ENCODE data around the gene FETUB.
"Not testable (repeated sequence)": the region's sequence is repeated elsewhere in the genome, so short reads cannot be mapped to it uniquely, and the experiment has no call there.

Gene FETUB

GRCh38 chr3:186613637-186614265 is 26.4 kb upstream of the FETUB start:
- DNase-seq (ENCODE audit: low spot score): no peak

DNA sequence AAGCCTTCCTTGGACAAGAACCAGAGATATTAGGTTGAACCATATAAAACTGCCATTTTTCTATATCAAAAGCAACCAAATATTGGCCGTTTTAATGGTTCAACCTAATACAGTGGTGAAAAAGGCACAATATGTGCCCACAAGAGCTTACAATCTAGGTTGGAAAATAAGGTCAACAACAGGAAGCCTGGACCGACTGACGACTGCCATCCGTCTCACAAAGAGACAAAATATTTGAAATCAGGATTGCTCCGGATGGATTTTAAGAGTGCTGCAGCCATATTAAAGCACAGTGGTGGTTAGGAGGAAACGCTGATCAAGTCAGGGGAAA is 26.0 kb upstream of the FETUB start:
- DNase-seq (ENCODE audit: low spot score): no peak

DNA sequence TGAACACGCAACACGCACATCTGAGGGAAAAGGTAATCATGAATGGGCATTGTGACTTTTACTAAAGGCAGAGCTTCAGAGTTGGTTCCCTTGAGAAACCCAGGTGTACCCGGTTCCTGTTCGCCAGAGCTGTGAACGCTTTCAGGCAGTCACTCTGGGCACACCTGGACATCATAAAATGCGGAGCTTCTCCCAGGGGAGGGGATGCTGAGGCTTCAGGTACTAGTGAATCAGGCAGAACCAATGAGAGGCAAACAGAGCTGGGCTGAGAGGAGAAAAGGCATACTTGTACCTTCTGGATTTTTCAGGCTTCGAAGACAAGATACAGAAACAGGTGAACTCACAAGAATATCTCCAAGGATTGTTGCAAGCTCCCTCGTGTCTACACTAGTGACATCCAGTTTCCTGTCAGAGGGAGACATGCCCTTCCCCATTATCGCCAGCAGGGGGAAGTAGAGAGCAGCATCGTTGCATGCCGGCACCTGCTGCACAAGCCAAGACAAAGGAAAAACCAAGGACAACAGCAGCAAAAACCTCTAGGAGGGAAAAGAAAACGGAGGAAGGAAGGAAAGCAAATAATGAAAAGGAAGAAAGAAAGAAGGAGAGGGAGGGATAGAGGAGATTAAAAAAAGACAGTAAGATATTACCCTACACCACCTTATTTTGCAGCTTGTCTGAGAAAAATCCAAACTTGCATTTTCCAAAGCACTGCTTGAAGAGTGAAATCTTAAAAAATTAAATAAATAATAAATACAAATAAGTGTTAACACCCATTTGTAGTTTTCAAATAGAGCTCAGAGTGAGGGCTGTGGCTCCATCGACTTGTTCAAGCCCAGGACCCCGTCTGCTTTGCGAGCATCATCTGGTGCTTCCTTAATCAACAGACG is 25.4 kb upstream of the FETUB start:
- DNase-seq (ENCODE audit: low spot score): peak; percentile 84

- DNase-seq (ENCODE audit: low spot score): no peak
These were observed 23.9 kb upstream of the FETUB start for GRCh38 chr3:186616299-186616617.

DNA sequence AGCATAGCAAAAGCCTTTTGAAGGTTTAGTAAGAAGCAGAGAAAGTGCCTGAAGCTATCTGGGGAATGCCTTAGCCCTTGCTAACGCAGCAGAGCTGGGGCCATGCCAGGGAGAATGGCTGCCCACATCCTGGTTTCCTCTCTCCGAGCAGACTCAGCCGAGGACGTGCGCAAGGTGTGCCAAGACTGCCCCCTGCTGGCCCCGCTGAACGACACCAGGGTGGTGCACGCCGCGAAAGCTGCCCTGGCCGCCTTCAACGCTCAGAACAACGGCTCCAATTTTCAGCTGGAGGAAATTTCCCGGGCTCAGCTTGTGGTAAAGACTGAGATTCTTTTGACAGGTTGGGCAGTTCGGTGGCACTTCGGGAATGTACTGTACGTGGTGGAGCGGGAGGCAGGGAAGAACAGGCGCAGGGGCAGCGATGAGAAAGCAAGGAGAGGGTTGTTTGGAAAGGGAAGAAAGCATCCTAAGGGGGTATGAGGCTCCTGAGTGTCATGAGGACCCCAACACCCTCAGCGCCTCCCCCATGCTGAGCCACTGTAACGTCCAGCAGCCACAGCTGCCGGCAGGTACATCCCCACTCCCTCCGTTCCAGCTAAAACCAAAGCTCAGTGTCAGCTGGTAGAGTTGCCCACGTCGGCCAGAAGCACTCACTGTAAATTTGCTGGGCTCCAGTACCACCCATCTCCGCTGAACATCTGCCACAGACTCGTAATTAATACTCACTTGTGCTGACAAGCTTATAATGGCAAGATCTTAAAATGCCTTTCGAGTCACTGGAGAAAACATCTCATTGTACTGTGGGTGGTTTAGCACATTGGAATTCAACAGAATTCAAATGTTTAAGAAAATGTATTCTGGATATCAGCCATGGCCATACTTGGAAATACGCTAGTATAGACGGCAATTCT is 22.9 kb upstream of the FETUB start:
- peak; percentile 77 for DNase-seq (ENCODE audit: low spot score)

DNA sequence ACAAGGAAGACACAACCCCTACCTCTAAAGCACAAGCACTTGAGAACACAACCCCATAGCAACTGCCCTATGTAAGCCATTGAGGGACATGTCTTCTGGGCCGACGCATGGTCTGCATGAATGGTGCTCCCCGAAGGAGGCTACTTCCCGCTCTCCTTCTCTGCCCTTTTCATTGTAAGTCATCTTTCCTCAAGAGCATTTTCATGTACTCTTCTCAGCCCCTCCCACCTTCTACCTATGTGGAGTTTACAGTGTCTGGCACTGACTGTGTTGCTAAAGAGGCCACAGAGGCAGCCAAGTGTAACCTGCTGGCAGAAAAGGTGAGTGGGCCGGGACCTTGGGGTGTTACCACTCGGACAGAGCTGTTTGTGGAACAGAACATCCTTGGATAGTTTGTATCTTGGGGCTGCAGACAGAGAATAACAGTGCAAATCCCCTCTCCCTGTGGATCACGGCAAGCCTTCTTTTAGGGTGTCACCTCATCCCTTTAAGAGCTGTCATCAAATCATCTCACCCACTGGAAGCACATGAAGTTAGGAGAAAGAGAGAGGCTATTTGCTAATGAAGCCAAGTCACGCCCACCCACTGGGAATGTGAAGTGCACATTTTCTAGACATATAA is 21.8 kb upstream of the FETUB start:
- DNase-seq (ENCODE audit: low spot score): no peak

DNA sequence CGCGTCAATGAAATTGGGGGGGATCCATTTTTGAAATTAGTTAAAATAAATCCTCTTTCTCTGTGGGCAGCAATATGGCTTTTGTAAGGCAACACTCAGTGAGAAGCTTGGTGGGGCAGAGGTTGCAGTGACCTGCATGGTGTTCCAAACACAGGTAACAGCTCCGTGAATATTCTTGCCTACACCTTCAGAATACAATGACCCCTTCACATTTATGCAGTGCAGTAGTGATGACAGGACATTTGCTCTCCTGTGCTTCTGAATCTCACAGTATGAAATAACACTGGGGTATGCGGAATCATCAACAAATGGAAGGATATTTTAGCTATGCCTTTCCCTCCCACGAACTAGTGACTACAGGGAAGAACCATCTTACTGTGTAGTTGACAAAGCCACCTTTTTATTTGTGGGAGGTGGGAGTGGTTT is 20.4 kb upstream of the FETUB start:
- DNase-seq (ENCODE audit: low spot score): no peak

- no peak for DNase-seq (ENCODE audit: low spot score)
These were observed 19.7 kb upstream of the FETUB start for GRCh38 chr3:186620213-186621092.

DNA sequence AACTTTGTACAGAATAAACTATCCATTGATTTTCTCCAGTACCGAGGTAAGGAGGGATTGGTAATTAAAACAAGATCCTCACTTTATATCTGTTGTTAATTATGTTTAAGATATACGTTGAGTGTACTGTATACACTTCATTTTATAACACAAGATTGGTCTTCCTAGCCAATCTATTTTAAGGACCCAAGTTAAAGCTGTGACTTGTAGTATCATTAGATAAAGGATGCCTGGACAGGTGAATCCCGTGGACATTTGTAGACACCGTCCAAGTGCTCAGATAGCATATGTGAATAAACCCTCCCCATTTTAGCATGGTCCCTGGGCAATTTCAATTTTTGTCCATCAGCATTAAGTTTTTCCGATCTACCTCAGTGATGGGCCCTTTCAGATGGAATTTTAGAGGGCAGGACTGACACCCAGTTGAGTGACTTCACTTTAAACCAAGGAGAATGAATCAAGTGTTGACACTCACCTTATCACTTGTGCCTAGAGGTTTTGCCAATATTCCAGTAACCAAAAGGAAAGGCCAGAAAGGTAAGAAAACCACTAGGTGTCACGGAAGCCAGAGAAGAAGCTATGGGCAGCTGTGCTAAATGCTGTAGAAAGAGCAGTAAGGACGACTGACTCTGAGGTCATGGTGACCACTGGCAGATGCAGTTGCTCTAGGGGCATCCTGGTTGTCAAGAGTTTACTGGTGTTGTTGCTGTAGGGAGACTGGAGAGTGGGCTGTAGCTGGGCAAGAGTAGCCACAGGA is 18.1 kb upstream of the FETUB start:
- DNase-seq (ENCODE audit: low spot score): no peak

DNA sequence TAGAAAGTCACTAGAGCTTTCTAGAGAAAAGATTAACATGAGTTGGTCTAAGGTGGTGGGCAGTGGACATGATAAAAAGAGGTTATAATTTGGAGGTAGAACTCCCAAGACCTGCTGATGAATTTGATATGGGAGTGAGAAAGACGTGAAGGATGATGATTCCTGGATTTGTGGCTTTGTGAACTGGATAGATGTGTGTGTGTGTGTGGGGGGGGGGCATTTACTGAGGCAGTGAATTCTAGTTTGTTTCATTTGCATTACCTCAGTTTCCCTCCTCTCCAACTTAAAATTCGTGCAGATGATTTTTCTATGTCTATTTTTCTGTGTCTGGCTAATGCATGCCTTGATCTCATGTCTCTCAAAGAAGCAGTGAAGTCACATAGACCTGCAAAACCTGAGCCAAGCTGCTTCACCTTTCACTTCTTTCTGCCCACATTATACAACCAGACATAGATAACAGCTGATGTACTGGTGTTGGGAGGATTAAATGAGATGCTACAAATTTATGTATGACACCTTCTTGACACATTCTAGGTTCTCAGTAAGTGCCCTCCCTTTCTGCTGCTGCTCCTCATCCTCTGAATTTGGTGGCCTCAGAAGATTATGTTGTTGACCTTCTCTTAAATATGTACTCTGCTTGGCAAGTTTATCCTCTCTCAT is 17.4 kb upstream of the FETUB start:
- DNase-seq (ENCODE audit: low spot score): no peak

GRCh38 chr3:186624598-186624997 is 15.6 kb upstream of the FETUB start:
- no peak for DNase-seq (ENCODE audit: low spot score)

- DNase-seq (ENCODE audit: low spot score): no peak
These were observed 14.6 kb upstream of the FETUB start for GRCh38 chr3:186625600-186626042.

- no peak for DNase-seq (ENCODE audit: low spot score)
These were observed 13.8 kb upstream of the FETUB start for GRCh38 chr3:186626254-186626847.

- no peak for DNase-seq (ENCODE audit: low spot score)
These were observed 12.3 kb upstream of the FETUB start for GRCh38 chr3:186627852-186628414.

DNA sequence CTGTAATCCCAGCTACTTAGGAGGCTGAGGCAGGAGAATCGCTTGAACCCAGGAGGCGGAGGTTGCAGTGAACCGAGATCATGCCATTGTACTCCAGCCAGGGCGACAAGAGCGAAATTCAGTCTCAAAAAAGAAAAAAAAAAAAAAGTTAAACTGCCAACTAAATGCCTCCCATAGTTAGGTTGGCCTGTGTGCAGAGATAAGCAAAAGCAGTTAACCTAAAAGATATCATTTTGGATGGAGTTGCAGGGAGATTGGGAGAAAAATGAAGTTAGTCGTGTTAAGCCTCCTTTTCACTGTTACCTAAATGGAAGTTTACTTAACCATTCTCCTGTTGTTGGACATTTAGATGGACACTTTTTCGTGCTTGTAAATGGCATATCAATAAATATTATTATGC is 11.4 kb upstream of the FETUB start:
- DNase-seq (ENCODE audit: low spot score): no peak

DNA sequence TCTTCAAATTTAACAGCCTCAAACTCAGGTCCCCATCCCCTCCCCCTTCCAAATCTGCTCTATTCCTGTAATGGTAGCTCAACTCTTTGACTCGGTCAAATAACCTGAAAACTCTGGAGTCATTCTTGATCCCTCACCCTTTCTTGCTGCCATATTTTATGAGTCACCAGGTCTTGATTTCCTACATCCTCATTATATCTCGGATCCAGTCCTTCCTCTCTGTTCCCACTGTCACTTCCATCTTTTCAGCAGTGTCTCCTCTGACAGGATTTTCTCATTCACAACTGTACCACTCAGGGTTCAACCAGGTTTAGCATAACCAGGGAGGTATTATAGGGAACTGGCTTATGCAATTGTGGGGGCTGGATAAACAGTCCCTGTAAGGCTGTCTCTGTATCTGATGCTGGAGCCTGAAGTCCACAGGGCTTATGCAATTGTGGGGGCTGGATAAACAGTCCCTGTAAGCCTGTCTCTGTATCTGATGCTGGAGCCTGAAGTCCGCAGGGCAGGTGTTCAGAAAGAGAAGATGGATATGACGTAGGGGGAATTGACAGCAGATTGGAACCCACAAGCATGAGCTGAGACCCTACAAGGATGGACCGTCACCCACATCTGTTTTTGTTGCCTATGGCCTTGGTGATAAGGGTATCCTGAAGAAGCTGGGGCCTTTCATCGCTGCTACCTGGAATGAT is 9.1 kb upstream of the FETUB start:
- DNase-seq (ENCODE audit: low spot score): no peak

DNA sequence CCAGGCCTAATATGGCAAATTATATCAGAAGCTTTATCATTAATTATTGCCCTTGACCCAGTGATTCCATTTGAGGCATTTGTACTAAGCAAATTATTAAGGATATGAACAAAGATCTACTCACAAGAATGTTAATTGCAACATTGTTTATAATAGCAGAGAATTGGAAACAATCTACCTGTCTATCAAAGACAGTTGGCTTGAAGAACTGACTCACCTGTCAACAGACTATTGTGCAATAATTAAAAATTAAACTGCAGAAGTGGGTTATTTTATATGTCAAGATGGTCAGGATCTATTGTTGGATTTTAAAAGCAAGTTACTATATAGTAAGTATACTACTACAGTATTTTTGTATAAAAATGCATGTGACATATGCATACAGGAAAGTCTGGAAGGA is 6.7 kb upstream of the FETUB start:
- DNase-seq (ENCODE audit: low spot score): no peak

DNA sequence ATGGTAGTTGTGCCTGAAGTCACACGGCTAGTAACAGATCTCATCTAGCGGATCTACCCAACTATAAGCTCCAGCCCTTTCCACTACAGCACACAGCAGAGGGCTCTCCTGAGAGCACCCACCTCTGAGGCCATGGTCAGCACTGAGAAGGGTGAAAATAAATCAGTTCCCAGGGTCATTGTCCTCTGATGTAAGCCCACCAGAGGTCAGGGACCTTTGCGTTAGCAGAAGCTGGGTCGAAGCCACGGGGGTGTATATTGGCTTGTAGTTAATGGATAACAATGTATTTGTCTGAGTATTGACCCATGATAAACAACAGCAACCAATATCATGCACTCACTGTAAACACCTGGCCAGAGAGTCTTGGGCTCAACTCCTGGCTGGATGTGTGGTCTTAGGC is 6.0 kb upstream of the FETUB start:
- not testable (repeated sequence) for DNase-seq (ENCODE audit: low spot score)

- DNase-seq (ENCODE audit: low spot score): no peak
These were observed 4.7 kb upstream of the FETUB start for GRCh38 chr3:186635532-186635931.
